H1 (cell line): ENCODE results near the gene RALGAPA2. TPM values are rescaled to one million over a fixed set of nuclear protein-coding genes. Genes with fewer than 3 reads are reported as not detected.

Experiments used
- BCL11A ChIP-seq, 2 experiments: IDR thresholded peaks; one replicate each; pipeline ENCODE4 v1.6.1; 2011; ENCODE audit warnings: low read depth in 2 of 2, low read length in 2 of 2, mild to moderate bottlenecking in 2 of 2
- BRCA1 ChIP-seq: IDR thresholded peaks from 2 replicates; pipeline ENCODE4 v1.6.1; 2012; ENCODE audit warnings: low read depth, low read length, improper control_type of control experiment
- CHD2 ChIP-seq: IDR thresholded peaks from 2 replicates; pipeline ENCODE4 v1.6.1; 2012; ENCODE audit warnings: low read length, improper control_type of control experiment
- CHD7 ChIP-seq: fragments of 300-600 bp; sonication (generic); IDR thresholded peaks from 2 replicates; pipeline ENCODE4 v1.7.1; 2012; ENCODE audit warnings: low read length, moderate library complexity, mild to moderate bottlenecking, inconsistent platforms; ENCODE audit not compliant: insufficient replicate concordance
- FOSL1 ChIP-seq: IDR thresholded peaks from 2 replicates; pipeline ENCODE4 v1.6.1; 2011; ENCODE audit warnings: mild to moderate bottlenecking, low read depth, low read length, moderate library complexity; ENCODE audit not compliant: insufficient read depth
- HDAC2 ChIP-seq, 2 experiments: fragments of 300-600 bp in 1 of 2; sonication (generic) in 1 of 2; IDR thresholded peaks; 2 replicates each; pipeline ENCODE4 v1.6.1; 2011 to 2012; ENCODE audit warnings: low read depth in 2 of 2, low read length in 2 of 2, mild to moderate bottlenecking in 2 of 2, moderate library complexity in 2 of 2, borderline replicate concordance in 1 of 2, inconsistent platforms in 1 of 2
- NANOG ChIP-seq: IDR thresholded peaks from 2 replicates; pipeline ENCODE4 v1.6.1; 2011; ENCODE audit warnings: low read length, low read depth, mild to moderate bottlenecking, inconsistent platforms; ENCODE audit not compliant: insufficient read depth, poor library complexity, severe bottlenecking
- SIRT6 ChIP-seq: IDR thresholded peaks from one replicate; pipeline ENCODE4 v1.7.1; 2012; ENCODE audit warnings: low read length, inconsistent platforms
- SUZ12 ChIP-seq: fragments of 200-600 bp; sonication (generic); IDR thresholded peaks from 2 replicates; pipeline ENCODE4 v1.6.1; 2012; ENCODE audit warnings: mild to moderate bottlenecking, inconsistent platforms, low read length, moderate library complexity, mixed read lengths
- TAF7 ChIP-seq: optimal IDR thresholded peaks from 2 replicates; pipeline ENCODE3; 2011; ENCODE audit warnings: low read depth, mild to moderate bottlenecking, inconsistent platforms, low read length, moderate library complexity, borderline replicate concordance
- TCF12 ChIP-seq: IDR thresholded peaks from 2 replicates; pipeline ENCODE4 v1.6.1; 2011; ENCODE audit warnings: low read depth, mild to moderate bottlenecking, low read length
- YY1 ChIP-seq: IDR thresholded peaks from 2 replicates; pipeline ENCODE4 v1.6.1; 2011; ENCODE audit warnings: low read depth, mild to moderate bottlenecking, low read length
- polyA plus RNA-seq, 7 experiments: library from polyadenylated mRNA; depleted of rRNA in 3 of 7; stranded (reverse) in 5 of 7; unstranded in 2 of 7; fragments of >200 nt in 5 of 7; fragments of 200-250 nt in 2 of 7; gene quantifications; 1 replicate in 5 of 7; 2 replicates in 1 of 7; 4 replicates in 1 of 7; pipeline versions ENCODE4 v1.2.1 to v1.2.3, GENCODE V29; 2011 to 2013; ENCODE audit warnings: missing spikeins in 2 of 7, mixed read lengths in 2 of 7
- total RNA-seq: library from RNA; stranded (reverse); fragmentation: NEBNext Ultra II Directional; extraction: Animal tissue kit (Norgen Biotek cat#: 25700); gene quantifications from 2 replicates; pipeline ENCODE4 v1.2.1, GENCODE V29; 2021

Gene RALGAPA2
- total and polyA plus RNA-seq, 2 of the 8 experiments (the other 6 are each of a cell fraction or from before 2014, with no cell fraction given), result 5.1 to 25.5 TPM

- no peak for TF ChIP-seq CHD7
- no peak for TF ChIP-seq FOSL1
- TF ChIP-seq SIRT6, result no peak
- TF ChIP-seq SUZ12, result no peak
- no peak for TF ChIP-seq YY1
- TF ChIP-seq BCL11A (IDR thresholded peaks at IDR 0.05; ENCODE audit: low read depth in 2 of 2, low read length in 2 of 2), result no peak
- no peak for TF ChIP-seq CHD2
- TF ChIP-seq TCF12, result no peak
- no peak for TF ChIP-seq HDAC2 (IDR thresholded peaks at IDR 0.05; ENCODE audit: borderline replicate concordance in 1 of 2, low read depth in 2 of 2, low read length in 2 of 2)
- no peak for TF ChIP-seq TAF7
- no peak for TF ChIP-seq BRCA1
- TF ChIP-seq NANOG, result no peak
These were observed 298.6 kb downstream of the RALGAPA2 start (continued) for GRCh38 chr20:20413810-20414281.
